NAMALWA (cell line): Measurements from ENCODE around the gene RGS6.

ENCODE experiments used
- DNase-seq: peaks from one replicate; pipeline ENCODE4 v3.0.0-alpha.2; 2015; ENCODE audit warnings: low spot score

The RGS6 gene

DNA sequence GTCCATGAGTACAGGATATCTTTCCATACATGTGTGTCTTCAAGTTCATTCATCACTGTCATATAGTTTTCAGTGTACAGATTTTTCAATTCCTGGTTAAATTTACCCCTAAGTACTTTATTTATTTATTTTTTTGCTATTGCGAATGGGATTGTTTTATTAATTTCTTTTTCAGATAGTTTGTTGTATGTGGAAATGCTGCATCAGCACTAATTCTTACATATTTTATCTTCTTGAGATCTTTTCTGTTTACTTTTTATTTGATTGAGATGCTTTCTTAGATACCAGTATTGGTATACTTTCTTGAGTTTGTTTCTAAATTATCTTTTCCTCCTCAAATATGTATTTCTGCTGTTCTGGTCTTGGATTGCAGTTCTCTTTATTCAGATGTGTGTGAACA is 148.9 kb downstream of the RGS6 start:
- no peak for DNase-seq

DNA sequence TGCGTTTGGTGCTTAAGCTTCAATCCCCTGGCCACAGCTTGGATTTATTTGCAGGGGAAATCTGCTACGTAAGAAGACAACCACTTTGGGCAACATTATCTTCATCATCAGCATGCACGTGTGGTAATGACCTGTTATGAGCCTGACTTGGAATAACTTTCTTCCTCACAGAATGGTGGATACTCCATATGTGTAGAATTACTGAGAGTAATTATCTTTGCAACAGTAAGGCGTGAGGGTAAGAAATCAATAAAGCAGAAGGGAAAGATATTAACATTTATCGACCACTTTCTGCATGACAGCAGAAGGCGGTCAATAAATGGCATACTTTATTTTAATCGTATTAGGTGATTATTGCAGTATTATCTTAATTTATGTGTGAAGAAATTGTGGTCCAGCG is 152.7 kb downstream of the RGS6 start:
- DNase-seq: no peak

DNA sequence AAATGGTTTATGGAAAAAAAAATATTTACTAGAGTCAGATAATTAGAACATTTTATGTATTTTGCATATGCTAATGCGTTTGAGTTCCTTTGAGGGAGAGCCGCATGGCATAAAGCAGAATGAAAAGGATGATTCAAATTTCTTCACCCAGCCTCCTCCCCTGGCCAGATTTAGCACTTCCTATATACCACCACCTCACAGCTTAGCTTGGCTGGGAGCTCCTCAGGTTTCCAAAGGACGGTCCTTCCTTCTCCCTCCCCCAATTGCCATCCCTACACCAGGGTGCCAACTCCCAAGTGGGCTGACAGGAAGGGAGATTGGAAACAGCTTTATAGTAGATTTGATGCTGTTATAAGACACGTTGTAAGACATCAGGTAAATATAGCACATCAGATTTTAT is 157.4 kb downstream of the RGS6 start:
- no peak for DNase-seq

DNA sequence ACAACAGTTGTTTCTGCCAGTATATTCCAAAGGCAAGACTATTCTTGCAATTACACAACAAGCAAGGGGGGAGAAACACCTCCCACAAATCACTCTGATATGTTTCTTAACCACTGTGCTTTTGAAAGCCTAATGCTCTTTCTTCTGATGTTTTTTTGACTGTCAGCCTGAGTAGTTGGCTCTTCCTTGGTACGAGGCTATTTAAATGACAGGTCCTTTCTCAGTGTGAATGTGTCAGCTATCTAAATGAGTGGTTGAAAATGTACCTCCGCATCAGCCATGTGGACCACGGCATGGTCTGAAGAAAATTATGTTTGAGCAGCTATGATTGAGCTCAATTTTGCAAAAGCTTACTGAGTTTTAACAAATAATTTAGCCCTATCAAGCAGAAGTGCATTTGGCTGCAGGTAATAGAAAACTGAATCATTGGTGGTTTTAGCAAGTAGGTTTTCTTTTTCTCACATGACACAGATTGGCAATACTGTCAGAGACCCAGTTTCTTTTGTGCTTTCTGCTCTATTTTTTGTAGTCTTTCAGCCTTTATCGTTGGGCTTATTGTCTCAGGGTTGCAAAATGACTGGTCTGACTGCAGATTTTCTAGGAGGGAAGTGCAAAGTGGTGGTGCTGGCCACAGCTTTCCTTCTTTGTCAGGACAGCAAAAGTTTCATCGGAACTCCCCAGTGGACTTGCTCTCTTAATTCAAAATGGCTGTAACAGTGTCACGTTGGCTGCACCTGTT is 162.8 kb downstream of the RGS6 start:
- DNase-seq: no peak

DNA sequence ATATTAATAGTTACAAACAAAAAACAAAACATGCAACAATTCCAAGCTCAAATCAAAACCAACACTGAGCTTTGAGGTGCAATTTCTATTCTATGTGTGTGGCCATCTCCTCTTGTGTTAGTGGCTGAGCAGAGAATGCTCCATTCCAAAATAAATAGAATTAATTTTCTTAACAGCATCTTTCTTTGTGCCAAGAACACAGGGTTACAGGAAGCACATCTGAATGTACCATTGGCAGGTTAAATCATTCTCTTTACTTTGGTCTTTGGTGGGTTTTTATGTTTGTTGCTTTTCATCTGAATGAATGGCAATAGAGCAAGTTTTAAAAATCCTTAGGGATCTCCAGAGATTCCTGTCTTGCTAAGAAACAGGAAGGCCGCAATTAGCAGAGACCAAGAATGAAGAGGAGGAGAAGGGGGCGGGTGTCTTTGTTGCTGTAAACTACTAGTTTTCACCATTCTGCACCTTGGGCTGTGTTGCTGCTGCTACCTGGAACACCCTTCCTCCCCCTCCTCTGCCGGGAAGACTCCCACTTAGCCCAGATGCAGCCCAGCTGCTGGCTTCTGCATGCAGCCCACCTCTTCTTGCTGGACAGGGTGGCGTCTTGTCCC is 165.0 kb downstream of the RGS6 start:
- no peak for DNase-seq

DNA sequence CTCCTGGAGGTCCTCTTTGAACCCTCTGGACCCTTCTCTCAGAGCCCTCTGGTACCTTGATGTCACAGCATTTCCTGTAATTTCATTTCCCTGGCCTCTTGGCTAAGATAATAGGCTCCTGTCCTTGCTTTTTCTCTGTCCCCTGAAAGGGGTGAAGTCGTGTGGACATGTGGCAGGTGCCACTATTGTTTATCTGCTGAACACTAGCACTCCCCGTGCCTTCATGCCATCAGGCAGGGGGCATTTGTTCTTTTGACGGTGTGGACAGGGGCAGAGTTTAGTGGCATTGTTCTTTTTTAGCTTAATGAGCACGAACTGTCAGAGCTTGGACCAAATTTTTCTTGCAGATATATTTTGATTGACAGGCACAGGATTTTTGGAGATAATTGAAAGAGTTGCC is 166.0 kb downstream of the RGS6 start:
- DNase-seq: no peak

DNA sequence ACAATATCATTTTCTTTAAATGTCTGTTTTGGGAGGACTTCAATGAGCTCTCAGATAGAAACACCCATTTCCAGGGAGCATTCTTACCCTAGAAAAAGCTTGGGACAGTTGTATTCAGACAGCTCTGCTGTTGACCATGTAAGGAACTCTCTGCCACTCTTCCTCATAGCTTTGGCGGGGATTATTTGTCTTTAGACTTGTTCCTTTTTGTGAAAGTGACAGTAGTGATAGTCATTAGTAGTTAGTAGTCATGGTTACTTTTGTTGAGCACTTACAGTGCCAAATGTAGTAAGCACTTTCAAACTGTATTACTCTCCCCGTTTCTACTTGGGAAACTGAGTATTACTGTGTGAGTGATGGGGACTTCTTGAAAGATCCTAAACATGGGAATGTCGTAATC is 167.3 kb downstream of the RGS6 start:
- no peak for DNase-seq

DNA sequence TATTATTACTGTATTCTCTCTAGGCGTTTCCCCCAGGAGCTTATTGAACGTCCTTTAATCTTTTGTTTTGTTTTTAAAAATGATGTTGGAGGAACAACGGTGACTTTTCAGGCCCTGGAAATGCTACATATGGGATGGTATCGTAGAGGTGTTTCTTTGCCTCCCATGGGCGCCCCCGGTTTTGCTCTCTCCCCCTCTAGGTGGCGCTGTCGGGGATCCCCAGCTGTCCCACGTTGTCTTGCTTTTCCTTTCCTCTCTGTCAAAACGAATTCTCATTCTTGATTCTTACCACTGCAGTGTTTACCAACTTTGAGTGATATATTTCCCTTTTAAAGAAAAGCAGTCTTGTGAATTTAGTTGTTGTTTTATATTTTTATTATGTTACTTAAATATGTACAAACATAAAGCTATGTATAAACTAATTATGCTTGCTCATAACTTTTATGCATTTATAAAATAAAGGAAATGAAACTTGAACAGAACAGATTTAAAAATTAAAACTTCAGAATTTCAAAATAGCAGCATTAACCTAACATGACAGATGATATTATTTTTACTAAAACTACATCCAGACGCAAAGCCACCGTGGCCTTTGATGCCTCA is 171.9 kb downstream of the RGS6 start:
- peak; percentile 38 for DNase-seq

DNA sequence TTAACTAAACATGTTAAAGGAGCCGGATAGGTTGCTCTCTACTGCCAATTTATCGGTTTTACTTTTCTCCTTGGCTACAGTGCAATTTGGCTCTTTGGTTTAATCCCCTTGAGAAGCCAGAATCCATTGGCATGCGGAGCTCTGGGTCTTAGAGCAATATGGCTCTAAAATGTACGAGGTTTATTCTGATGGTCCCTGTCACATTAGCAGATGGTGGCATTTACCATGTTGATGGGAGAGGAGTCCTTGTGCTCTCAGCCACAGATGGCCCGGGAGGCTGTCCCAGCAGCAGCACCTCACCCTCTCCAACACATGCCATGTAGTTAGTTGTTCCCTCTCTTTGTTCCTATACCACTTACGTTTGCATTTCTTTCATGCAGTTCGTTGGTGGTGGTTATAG is 179.7 kb downstream of the RGS6 start:
- DNase-seq: no peak

DNA sequence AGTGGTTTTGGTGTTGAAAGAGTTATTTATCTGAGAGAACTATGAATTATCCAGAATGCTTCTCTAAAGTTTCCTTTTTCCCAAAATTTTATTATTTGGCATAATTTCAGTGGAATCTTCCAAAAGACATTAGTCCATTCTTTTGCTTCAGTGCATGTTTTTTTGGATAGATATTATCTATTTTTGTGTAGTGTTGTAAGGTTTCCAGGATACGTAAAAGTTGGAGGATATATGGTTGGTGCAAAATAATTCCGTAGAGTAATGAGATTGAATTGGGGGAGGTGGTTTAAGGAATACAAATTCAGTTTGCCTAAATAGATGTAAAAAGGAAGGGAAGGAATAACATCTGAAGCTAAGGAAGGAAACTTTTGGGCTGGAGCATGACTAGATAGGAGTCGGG is 186.6 kb downstream of the RGS6 start:
- DNase-seq: no peak

DNA sequence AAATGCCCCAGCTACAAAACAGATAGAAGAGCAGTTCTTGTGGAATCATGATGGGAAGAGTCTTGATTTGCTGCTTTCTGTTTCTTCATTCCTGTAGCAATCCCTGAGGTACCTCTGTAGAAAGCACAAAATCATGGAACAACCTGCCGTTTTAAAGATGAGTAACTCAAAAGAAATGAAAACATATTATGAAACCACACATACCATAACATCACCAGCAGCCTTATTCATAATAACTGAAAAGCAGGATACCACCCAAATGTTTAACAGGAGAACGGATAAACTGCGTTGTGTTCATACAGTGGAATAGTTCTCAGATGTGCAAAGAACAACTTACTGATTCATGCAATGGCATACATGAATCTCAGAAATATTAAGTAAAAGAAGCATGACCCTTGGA is 188.1 kb downstream of the RGS6 start:
- no peak for DNase-seq

DNA sequence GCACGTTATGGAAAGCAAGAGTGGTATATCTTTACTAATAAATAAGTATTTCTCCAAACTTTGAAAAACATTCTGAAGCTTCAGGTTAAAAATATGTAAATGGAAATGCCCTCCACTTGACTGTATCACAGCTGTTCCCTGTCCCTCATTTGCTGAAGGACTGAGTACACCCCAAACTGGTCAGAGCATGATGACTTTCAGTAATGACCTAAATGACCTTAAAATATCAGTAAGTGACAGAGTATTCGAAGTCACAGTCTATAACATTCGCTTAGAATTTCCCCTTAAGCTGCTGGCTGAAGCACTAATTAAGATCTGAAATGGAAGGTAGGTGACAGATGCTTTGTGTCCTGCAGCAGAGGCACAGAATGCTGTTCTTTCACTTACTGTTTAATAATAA is 191.5 kb downstream of the RGS6 start:
- no peak for DNase-seq

DNA sequence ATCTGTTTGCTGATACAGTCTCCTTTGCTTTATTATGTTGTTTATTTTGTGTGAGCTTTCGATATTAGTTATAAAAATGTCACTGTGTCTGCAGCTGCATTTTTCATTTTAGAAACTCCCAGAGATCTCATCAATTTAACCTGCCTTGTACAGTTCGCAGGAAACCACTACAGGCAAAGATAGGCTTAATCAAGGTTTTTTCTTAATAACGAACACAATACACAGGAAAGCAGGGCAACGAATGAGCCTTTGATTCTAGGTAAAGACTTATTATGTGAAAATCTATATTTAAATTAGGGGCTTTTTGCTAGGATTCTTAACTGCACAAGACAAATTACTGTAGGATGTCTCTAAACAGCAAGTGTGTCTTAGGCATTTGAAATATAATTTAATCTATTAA is 191.9 kb downstream of the RGS6 start:
- DNase-seq: no peak

DNA sequence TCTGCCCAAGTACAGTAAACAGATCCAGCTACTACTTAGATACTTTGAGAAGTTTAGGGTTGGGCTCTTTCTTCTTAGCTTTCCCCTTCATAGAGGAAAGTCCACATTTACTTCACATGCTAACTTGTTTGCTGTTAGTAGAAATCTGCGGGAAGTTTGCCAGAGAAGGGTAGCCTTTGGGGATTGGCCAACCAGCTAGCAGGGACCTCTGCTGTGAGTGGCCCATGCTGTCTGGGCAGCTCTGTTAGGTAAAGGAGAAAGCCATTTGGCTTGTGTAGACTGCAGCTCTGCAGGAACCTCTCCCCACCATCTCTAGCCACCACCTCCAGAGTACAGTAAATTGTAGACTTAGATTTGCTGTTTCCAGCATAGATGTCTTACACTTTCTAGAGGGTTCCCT is 193.9 kb downstream of the RGS6 start:
- DNase-seq: no peak

DNA sequence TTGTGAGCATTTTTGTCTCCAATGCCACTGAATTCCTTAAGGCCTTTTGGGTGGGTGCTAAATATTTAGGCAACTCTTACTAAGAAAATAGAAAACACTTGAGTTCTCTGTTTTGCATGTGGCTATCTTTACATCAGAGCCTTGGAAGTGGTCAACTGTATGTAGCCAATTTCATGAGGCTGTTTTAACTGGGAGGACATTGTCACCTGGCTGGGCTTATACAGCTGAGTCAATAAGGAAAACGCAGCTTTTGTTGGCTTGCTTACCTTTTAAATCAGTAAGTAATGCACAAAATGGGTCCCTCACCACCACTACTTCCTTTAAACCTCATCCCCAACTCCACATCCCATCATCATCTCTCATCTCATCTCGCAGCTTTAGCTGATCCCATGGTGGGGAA is 194.3 kb downstream of the RGS6 start:
- DNase-seq: no peak

DNA sequence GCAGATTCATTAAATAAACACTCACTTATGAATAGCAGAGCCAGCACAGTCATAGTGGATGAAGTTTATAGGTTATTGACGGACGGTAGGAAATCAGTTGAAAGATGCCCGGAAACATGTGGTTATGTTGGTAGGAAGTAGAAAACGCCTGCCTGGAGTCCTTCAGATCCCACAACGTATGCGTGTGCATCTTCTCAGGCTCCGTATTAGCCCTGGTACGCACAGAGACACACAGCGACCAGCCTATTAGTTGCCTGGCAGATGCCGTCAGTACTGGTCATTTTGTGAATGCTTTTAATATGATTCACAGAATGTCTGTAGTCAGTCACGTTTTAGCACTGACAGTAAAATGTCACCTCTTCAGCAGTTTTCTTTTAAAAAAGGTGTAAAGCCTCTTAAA is 196.4 kb downstream of the RGS6 start:
- no peak for DNase-seq

DNA sequence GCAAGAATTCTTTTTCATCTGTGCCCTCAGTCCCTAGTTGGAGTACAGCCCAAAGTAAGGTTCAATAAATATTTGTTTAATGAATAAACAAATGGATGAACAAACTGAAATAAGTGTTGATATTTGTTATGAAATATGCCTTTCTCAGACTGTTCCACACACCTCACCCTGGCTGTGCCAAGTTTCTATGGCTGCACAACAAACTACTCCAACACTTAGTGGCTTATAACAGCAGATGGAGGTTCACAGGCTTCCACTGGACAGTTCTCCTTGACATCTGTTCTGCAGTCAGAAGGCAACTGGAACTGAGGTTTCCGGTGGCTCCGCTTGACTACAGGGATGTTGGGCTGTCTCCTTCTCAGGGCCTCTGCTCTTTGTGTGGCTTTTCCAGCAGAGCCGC is 197.1 kb downstream of the RGS6 start:
- DNase-seq: no peak

DNA sequence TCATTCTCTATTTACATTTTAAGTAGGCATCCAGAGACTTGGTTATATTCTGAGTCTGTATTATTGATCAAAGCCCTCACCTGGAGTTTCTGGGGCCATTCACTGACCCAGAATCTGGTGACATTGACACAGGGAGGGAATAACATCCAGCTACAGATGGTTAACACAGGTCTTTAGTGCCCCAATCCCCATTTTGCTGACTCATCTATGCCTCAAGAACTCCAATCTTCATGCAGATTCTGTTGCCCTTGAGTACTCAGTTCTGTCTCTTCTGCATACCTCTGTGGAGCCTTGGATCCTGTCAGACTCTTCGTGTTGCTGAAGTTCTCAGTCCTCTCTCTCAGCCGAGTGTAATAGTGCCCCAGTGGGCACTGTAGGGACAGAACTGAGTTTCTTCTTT is 208.9 kb downstream of the RGS6 start:
- DNase-seq: no peak

DNA sequence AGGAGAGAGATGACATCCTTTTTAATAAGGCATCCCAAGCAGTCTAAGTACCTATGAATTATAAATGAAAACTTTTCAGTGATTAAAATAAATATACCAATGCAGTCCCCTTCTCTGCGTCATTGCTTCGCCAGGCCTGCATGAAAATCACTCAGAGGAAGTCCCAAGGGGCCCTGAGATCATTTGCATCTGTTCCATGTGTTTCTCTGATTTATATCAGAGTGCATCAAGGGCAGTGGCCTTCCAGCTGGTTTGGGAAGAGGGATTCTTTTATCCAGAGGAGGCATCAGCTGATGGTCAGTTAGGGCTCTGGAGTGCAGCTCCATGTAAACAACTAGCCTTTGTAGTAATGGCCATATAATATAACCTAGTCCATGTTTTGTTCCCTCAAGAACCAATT is 210.1 kb downstream of the RGS6 start:
- DNase-seq: no peak

DNA sequence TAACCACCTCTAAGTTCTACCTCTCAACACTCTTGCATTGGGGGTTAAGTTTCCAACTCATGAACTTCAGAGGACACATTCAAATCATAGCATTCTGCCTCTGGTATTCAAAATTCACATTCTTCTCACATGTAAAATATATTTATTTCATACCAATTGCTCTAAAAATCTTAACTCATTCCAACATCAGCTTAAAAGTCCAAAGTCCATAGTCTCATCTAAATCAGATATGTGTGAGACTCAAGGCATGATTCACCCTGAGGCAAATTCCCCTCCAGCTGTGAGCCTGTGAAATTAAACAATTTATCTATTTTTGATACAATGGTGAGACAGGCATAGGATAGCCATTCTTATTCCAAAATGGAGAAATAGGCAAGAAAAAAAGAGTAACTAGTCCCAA is 214.0 kb downstream of the RGS6 start:
- DNase-seq: no peak

DNA sequence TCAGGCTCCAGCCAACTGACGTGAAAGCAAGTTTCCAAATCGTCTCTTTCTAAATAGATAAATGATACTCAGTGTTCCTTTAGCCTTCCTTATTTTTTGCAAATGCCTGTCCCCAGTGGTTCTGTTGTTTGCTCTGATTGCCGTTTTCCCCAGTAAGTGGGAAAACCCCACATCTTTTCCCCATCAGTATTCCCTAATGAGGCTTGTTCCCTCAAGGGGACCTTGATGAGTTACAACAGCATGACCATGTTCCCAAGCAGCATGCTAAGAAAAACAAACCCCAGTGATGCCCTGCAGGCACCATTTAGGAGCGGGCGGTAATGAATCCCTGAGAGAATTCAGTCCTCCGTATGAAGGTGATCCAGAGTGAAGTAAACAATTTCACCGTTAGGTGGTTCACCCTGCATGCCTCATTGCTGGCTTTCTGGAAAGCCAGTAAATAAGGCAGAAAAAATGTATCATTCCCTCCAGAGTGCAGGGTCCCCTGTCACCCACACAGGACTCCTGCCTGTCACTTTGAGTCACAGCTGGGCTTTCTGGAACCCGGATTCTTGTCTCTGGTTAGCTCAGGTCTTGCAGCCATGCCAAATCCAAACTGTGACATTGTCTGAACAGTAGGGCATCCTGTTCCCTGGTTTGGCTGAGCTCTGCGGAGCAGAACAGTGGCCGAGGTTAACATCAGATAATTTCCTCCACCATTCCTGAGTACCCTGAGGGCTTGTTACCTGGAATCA is 222.6 kb downstream of the RGS6 start:
- no peak for DNase-seq

DNA sequence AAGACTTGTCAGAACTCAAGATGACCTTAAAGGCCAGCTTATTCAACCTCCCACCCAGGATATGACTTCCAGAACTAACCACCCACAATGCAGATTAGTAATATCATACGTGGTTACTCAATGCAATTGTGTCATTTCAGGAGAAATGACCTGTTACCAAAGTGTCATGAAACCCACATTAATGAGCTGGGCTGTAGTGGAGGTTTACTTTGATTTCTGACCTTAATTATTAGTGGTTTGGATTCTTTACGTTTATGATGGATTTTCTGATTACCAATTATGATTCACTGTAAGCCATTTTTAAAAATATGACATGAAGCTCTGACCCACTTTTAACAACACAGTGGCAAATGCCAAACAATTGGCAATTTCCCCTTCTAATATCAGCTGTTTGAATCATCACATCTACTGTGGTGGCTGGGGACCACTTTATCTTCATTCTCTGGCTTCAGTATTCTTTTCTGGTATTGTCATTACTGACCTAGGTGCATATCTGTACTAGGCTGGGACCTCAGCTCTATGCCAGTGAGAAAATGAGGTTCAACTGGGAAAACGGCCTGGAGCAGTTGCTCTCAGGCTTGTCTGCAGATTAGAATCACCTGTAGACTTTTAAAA is 223.3 kb downstream of the RGS6 start:
- no peak for DNase-seq
